ENCODE results near the gene PRKCE.

GRCh38 chr2:46229134-46230063 is 577.9 kb downstream of the PRKCE start:
- TF ChIP-seq CTCF (IDR thresholded peaks at IDR 0.05 in 2 of 3, conservative IDR thresholded peaks at IDR 0.05 in 1 of 3; ENCODE audit: borderline replicate concordance in 1 of 3, insufficient read depth in 1 of 3, low read depth in 2 of 3, low read length in 2 of 3) (peak; percentile 3 to 20 (median 18); a peak in 1 of 6 replicates), SRF (IDR thresholded peaks at IDR 0.05; ENCODE audit: low read depth) (no peak), EZH2phosphoT487 (IDR thresholded peaks at IDR 0.05; ENCODE audit: borderline replicate concordance) (no peak), EZH2 (IDR thresholded peaks at IDR 0.05) (no peak), POLR2A (IDR thresholded peaks at IDR 0.05; ENCODE audit: borderline replicate concordance, extremely low read depth, insufficient read depth, insufficient read length) (no peak), RAD21 (IDR thresholded peaks at IDR 0.05; ENCODE audit: low read depth) (peak; percentile 17; the same call in 1 of the 2 replicates), MAX (IDR thresholded peaks at IDR 0.05) (no peak), ATF3 (IDR thresholded peaks at IDR 0.05) (no peak), JUND (IDR thresholded peaks at IDR 0.05) (no peak), REST (IDR thresholded peaks at IDR 0.05; ENCODE audit: low read depth) (no peak), CEBPB (IDR thresholded peaks at IDR 0.05; ENCODE audit: low read depth) (no peak)
